HG03565 (cell line): ENCODE data around the gene SLC9A3.

ENCODE experiments used
- ATAC-seq: cut with Tn5 transposase; IDR thresholded peaks from one replicate; pipeline ENCODE4 v1.9.1; 2021; ENCODE audit warnings: mild to moderate bottlenecking, moderate library complexity; ENCODE audit not compliant: unreplicated experiment

The SLC9A3 gene

DNA sequence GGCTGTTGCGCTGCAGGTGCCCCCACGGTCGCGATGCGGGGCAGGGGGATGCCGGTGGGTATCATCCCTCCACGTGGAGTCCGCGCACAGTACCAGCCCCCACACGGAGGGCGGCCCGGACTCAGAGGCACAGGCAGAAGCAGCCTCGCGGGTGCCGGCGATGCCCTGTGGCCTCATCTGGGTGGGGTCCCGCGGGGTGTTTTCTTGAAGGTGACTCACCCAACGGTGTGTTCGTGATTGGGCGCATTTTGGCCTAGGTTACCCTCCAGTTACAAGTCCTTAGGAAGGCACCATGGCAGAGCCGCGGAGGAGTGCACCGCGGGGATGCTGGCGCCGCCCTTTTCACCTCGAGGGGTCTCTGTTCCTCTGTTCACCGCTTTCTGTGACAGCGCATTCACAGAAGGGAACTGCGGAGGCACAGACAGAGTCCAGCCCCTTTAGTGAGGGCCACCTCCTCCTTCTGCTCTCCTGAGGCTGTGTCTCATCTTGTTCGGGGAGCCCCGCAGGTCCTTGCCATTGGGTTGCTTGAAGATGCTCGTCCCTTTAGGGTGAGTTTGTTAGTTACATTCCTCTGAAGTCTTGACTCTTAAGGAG lies 102.9 kb downstream of the SLC9A3 start:
- ATAC-seq, result no peak

- ATAC-seq, result no peak
Measured at GRCh38 chr5:420632-421286, 103.5 kb downstream of the SLC9A3 start.
